Fibroblast of lung (primary cell): Measurements from ENCODE around the gene SYCE3. TPM values are rescaled to one million over a fixed set of nuclear protein-coding genes. Genes with fewer than 3 reads are reported as not detected.

Source experiments
- DNase-seq, 2 donors: peaks; one replicate each; pipeline versions ENCODE4 v3.0.0 to v3.0.0-alpha.2; 2010; ENCODE audit warnings: low read depth in 2 of 2
- H2AFZ ChIP-seq: 2 replicates; pipeline ENCODE4 v1.5.1; 2012; ENCODE audit warnings: low read length, control low read depth, inconsistent platforms
- H3K27ac ChIP-seq: 2 replicates; pipeline ENCODE4 v1.5.1; 2011; ENCODE audit warnings: low read length, control low read depth; ENCODE audit not compliant: insufficient read depth
- H3K27me3 ChIP-seq: 2 replicates; pipeline ENCODE4 v1.5.1; 2011; ENCODE audit warnings: mild to moderate bottlenecking, low read length; ENCODE audit not compliant: control insufficient read depth, insufficient read depth
- H3K36me3 ChIP-seq: 2 replicates; pipeline ENCODE4 v1.5.1; 2011; ENCODE audit warnings: low read length; ENCODE audit not compliant: control insufficient read depth, insufficient read depth
- H3K4me1 ChIP-seq: 2 replicates; pipeline ENCODE4 v1.5.1; 2011; ENCODE audit warnings: low read length; ENCODE audit not compliant: control insufficient read depth, insufficient read depth; ENCODE audit errors: extremely low read depth
- H3K4me2 ChIP-seq: 2 replicates; pipeline ENCODE4 v1.5.1; 2011; ENCODE audit warnings: low read length, control low read depth; ENCODE audit not compliant: insufficient read depth; ENCODE audit errors: extremely low read depth
- H3K4me3 ChIP-seq, 4 experiments: fragments of 200-600 bp in 1 of 4; sonication (generic) in 1 of 4; replicated peaks in 1 of 4; 2 replicates each; pipeline ENCODE4 v1.5.1; 2011 to 2016; ENCODE audit warnings: low read length in 4 of 4, low read depth in 3 of 4, mild to moderate bottlenecking in 3 of 4, control low read depth in 2 of 4, inconsistent platforms in 1 of 4, mixed read lengths in 1 of 4; ENCODE audit not compliant: insufficient read depth in 1 of 4; ENCODE audit errors: control extremely low read depth in 1 of 4
- H3K79me2 ChIP-seq: 2 replicates; pipeline ENCODE4 v1.5.1; 2012; ENCODE audit warnings: mild to moderate bottlenecking, low read length, inconsistent platforms; ENCODE audit not compliant: control insufficient read depth, insufficient read depth
- H3K9ac ChIP-seq: 2 replicates; pipeline ENCODE4 v1.5.1; 2011; ENCODE audit warnings: mild to moderate bottlenecking, low read length, control low read depth; ENCODE audit not compliant: insufficient read depth
- H3K9me3 ChIP-seq: 2 replicates; pipeline ENCODE4 v1.5.1; 2012; ENCODE audit warnings: low read depth, low read length; ENCODE audit not compliant: control insufficient read depth, insufficient read depth
- H4K20me1 ChIP-seq: 2 replicates; pipeline ENCODE4 v1.5.1; 2011; ENCODE audit warnings: low read length; ENCODE audit not compliant: control insufficient read depth, insufficient read depth; ENCODE audit errors: extremely low read depth
- CTCF ChIP-seq, 2 donors: IDR thresholded peaks in 1 of 2; conservative IDR thresholded peaks in 1 of 2; 1 replicate in 1 of 2; 2 replicates in 1 of 2; pipeline ENCODE4 v1.5.1; 2011 to 2012; ENCODE audit warnings: low read length in 2 of 2, control low read depth in 1 of 2, inconsistent platforms in 1 of 2, low read depth in 1 of 2, mild to moderate bottlenecking in 1 of 2
- EZH2 ChIP-seq: IDR thresholded peaks from 2 replicates; pipeline ENCODE4 v1.5.1; 2012; ENCODE audit warnings: low read length, control low read depth, mild to moderate bottlenecking; ENCODE audit errors: missing control alignments
- polyA plus RNA-seq, 2 donors: library from polyadenylated mRNA; depleted of rRNA in 1 of 2; stranded (reverse) in 1 of 2; unstranded in 1 of 2; fragments of >200 nt; gene quantifications; 2 replicates each; pipeline ENCODE4 v1.2.1, GENCODE V29; 2011 to 2012; ENCODE audit warnings: missing spikeins in 1 of 2
- total RNA-seq: library from RNA; depleted of rRNA; stranded (reverse); fragments of >200 nt; gene quantifications from 2 replicates; pipeline ENCODE4 v1.2.1, GENCODE V29; 2014

Gene SYCE3
- total and polyA plus RNA-seq, 2 donors (not counting 1 experiment from before 2014, with no cell fraction given): 0.33 TPM; not detected in 1

GRCh38 chr22:50531962-50532674 is 30.6 kb downstream of the SYCE3 start:
- H3K27ac ChIP-seq: no peak overlapping the region
- H3K9me3 ChIP-seq: no peaks in the 10 kb centered on the region
- peaks cover 10% of the 10 kb centered on the region for H3K4me1 ChIP-seq
- H4K20me1 ChIP-seq: no peaks in the 10 kb centered on the region
- peak overlapping the region; percentile 65 for H3K9ac ChIP-seq
- H2AFZ ChIP-seq: no peak overlapping the region
- H3K36me3 ChIP-seq: no peaks in the 10 kb centered on the region
- H3K4me2 ChIP-seq: peak overlapping the region; percentile 71
- TF ChIP-seq CTCF (conservative IDR thresholded peaks at IDR 0.05 in 1 of 2, IDR thresholded peaks at IDR 0.05 in 1 of 2; ENCODE audit: low read depth in 1 of 2, low read length in 2 of 2) (no peak), EZH2 (no peak)
- peaks cover 11% of the 10 kb centered on the region for H3K27me3 ChIP-seq
- no peaks in the 10 kb centered on the region for H3K79me2 ChIP-seq
- H3K4me3 ChIP-seq: peak overlapping the region in 3 of 4 experiments; percentile 28 to 60 (median 28)
- peak; percentile 54 to 58 for DNase-seq

- Histone ChIP-seq H3K9me3 (no peaks in the 10 kb centered on the region), H4K20me1 (no peaks in the 10 kb centered on the region), H3K79me2 (no peaks in the 10 kb centered on the region), H3K4me1 (peaks cover 14% of the 10 kb centered on the region), H3K4me2 (peak overlapping the region; percentile 71), H2AFZ (no peak overlapping the region), H3K36me3 (no peaks in the 10 kb centered on the region), H3K4me3 (peak overlapping the region in 3 of 4 experiments; percentile 28 to 61 (median 60)), H3K9ac (peak overlapping the region; percentile 65), H3K27ac (no peak overlapping the region), H3K27me3 (peaks cover 11% of the 10 kb centered on the region)
- TF ChIP-seq EZH2 (peak; percentile 57), CTCF (conservative IDR thresholded peaks at IDR 0.05 in 1 of 2, IDR thresholded peaks at IDR 0.05 in 1 of 2; ENCODE audit: low read depth in 1 of 2, low read length in 2 of 2) (no peak)
- no peak for DNase-seq
These were observed 31.2 kb downstream of the SYCE3 start for GRCh38 chr22:50531546-50531961.

GRCh38 chr22:50530877-50531545 is 31.7 kb downstream of the SYCE3 start:
- Histone ChIP-seq H3K4me3 (peak overlapping the region; percentile 15 to 61 (median 42)), H3K27me3 (peaks cover 11% of the 10 kb centered on the region), H3K27ac (peak overlapping the region; percentile 20), H4K20me1 (no peaks in the 10 kb centered on the region), H3K36me3 (no peaks in the 10 kb centered on the region), H3K9me3 (no peaks in the 10 kb centered on the region), H3K9ac (peak overlapping the region; percentile 65), H3K4me1 (peaks cover 14% of the 10 kb centered on the region), H2AFZ (no peak overlapping the region), H3K79me2 (no peaks in the 10 kb centered on the region), H3K4me2 (peak overlapping the region; percentile 58)
- no peak for TF ChIP-seq CTCF (conservative IDR thresholded peaks at IDR 0.05 in 1 of 2, IDR thresholded peaks at IDR 0.05 in 1 of 2; ENCODE audit: low read depth in 1 of 2, low read length in 2 of 2)
- peak; percentile 75 for TF ChIP-seq EZH2
- peak; percentile 75 to 86 for DNase-seq
